ENCODE measurements around the gene AFF3. TPM values are rescaled to one million over a fixed set of nuclear protein-coding genes. Genes with fewer than 3 reads are reported as not detected.

Gene AFF3
- total RNA-seq, 1 experiment from 2014 or later = not detected

GRCh38 chr2:99672766-99673350 is 469.5 kb downstream of the AFF3 start:
- Histone ChIP-seq H3K79me2 (ENCODE audit: low read depth) (no peaks in the 10 kb centered on the region), H3K9me2 (ENCODE audit: insufficient read depth) (no peaks in the 10 kb centered on the region), H3F3A (ENCODE audit: insufficient read depth, low read depth) (no peaks in the 10 kb centered on the region), H3K9me3 (ENCODE audit: insufficient read depth, low read depth) (no peaks in the 10 kb centered on the region), H3K27me3 (ENCODE audit: insufficient read depth, low read depth) (peaks cover 95% of the 10 kb centered on the region), H3K4me1 (replicated peaks; ENCODE audit: insufficient read depth) (no peaks in the 10 kb centered on the region), H4K20me1 (ENCODE audit: insufficient read depth) (no peaks in the 10 kb centered on the region; the same call in 1 of the 2 replicates), H3K4me2 (no peak overlapping the region), H3K36me3 (ENCODE audit: low read depth) (no peaks in the 10 kb centered on the region), H2AFZ (no peak overlapping the region), H3K27ac (no peak overlapping the region), H3K4me3 (no peak overlapping the region)
- intact Hi-C loops (cut with micrococcal nuclease; ENCODE audit: unreplicated experiment) = no loop called here
- POLR2A ChIA-PET (ENCODE audit: unreplicated experiment) = no interaction called here
- no peak for DNase-seq
- TF ChIP-seq EZH2 (IDR thresholded peaks at IDR 0.05; ENCODE audit: low read depth) = no peak
- CTCF ChIA-PET = no interaction called here
- no TSS peak for BruUV-seq (replicated peaks)

DNA sequence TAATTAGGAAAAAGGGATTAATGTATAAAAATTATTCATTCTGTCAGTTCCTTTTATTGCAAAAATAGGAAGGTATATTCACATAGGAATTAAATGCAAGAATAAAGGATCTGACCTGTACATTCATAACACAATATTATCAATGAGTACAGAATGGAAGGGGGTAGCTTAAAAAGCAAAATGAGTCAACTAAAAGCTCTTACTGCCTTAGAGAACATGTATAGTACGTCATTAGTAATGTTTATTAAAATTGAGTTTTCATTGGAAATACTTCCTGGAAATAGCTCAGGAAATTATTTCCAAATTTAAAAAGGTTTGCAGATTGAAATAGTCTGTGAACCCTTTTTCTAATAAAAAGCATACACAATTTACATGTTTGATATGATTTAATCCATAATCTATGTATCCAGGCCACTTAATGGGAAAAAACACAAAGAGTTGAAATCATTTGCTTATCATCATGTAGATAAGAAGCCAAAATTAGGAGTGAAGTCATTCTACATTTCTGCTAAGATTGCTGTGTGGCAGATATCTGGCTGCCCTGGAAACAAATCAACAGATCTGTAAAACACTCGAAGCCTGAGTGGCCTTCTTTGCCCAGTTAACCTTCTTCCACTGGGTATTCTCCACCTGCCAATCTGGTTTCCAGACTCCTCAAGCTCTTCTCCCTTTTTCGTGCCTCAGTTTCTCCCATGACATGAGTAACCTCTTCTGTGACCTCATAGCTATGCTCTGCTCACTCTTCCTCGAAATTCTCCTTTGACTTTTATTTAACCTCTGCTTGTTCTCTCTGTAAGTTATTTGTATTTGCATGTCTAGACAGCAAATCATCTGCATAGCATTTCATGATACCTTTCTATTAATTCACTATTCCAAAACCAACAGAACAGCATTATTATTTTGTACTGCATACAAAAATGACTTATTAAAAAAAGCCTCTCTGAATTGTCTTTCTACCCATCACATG is 471.3 kb downstream of the AFF3 start:
- intact Hi-C loops (cut with micrococcal nuclease; ENCODE audit: unreplicated experiment) = no loop called here
- no peak for DNase-seq
- no peaks in the 10 kb centered on the region for H3F3A ChIP-seq (ENCODE audit: insufficient read depth, low read depth)
- no peaks in the 10 kb centered on the region for H3K4me1 ChIP-seq (replicated peaks; ENCODE audit: insufficient read depth)
- no peak for TF ChIP-seq EZH2 (IDR thresholded peaks at IDR 0.05; ENCODE audit: low read depth)
- no peak for TF ChIP-seq CTCF (conservative IDR thresholded peaks at IDR 0.05)
- H3K27ac ChIP-seq = no peak overlapping the region
- ChIA-PET CTCF (no interaction called here), POLR2A (ENCODE audit: unreplicated experiment) (no interaction called here)
- H3K4me3 ChIP-seq = no peak overlapping the region
- H3K27me3 ChIP-seq (ENCODE audit: insufficient read depth, low read depth) = peaks cover 97% of the 10 kb centered on the region
- no peak overlapping the region for H2AFZ ChIP-seq
- H3K4me2 ChIP-seq = no peak overlapping the region
- no TSS peak for BruUV-seq (replicated peaks)
- H3K9me2 ChIP-seq (ENCODE audit: insufficient read depth) = no peaks in the 10 kb centered on the region
- H3K79me2 ChIP-seq (ENCODE audit: low read depth) = no peaks in the 10 kb centered on the region
- H3K9me3 ChIP-seq (ENCODE audit: insufficient read depth, low read depth) = no peaks in the 10 kb centered on the region
- no peaks in the 10 kb centered on the region for H3K36me3 ChIP-seq (ENCODE audit: low read depth)
- no peaks in the 10 kb centered on the region; the same call in 1 of the 2 replicates for H4K20me1 ChIP-seq (ENCODE audit: insufficient read depth)

- Histone ChIP-seq H2AFZ (no peak overlapping the region), H3K4me1 (replicated peaks; ENCODE audit: insufficient read depth) (no peaks in the 10 kb centered on the region), H3K9me2 (ENCODE audit: insufficient read depth) (no peaks in the 10 kb centered on the region; the same call in 1 of the 2 replicates), H3K27me3 (ENCODE audit: insufficient read depth, low read depth) (peaks cover 89% of the 10 kb centered on the region), H3K9me3 (ENCODE audit: insufficient read depth, low read depth) (no peaks in the 10 kb centered on the region), H3K79me2 (ENCODE audit: low read depth) (no peaks in the 10 kb centered on the region), H3K4me3 (no peak overlapping the region), H3K4me2 (no peak overlapping the region), H3F3A (ENCODE audit: insufficient read depth, low read depth) (no peaks in the 10 kb centered on the region), H4K20me1 (ENCODE audit: insufficient read depth) (no peaks in the 10 kb centered on the region), H3K27ac (no peak overlapping the region), H3K36me3 (ENCODE audit: low read depth) (no peaks in the 10 kb centered on the region)
- ChIA-PET CTCF (no interaction called here), POLR2A (ENCODE audit: unreplicated experiment) (no interaction called here)
- no peak for DNase-seq
- BruUV-seq (replicated peaks) = no TSS peak
- intact Hi-C loops (cut with micrococcal nuclease; ENCODE audit: unreplicated experiment) = no loop called here
- TF ChIP-seq EZH2 (IDR thresholded peaks at IDR 0.05; ENCODE audit: low read depth) = no peak
- peak; percentile 16; the same call in 1 of the 2 replicates for TF ChIP-seq CTCF (conservative IDR thresholded peaks at IDR 0.05)
These were observed 476.1 kb downstream of the AFF3 start for GRCh38 chr2:99666256-99666655.

Data from PC-9 (cell line).